Hematopoietic multipotent progenitor cell (in vitro differentiated cells): ENCODE measurements around the gene BCR. TPM values are rescaled to one million over a fixed set of nuclear protein-coding genes. Genes with fewer than 3 reads are reported as not detected.
A peak's percentile ranks its signal among the peaks of the same experiment; 100 is the strongest.

Experiments
- DNase-seq, 3 donors: peaks; one replicate each; pipeline ENCODE4 v3.0.0-alpha.2; 2011 to 2015; ENCODE audit warnings: low read depth in 2 of 3, low spot score in 2 of 3
- total RNA-seq: library from RNA; depleted of rRNA; stranded (reverse); fragments of >200 nt; gene quantifications from one replicate; pipeline ENCODE4 v1.2.3, GENCODE V29; 2012

The BCR gene
- total RNA-seq, 1 donor: 238 TPM

DNA sequence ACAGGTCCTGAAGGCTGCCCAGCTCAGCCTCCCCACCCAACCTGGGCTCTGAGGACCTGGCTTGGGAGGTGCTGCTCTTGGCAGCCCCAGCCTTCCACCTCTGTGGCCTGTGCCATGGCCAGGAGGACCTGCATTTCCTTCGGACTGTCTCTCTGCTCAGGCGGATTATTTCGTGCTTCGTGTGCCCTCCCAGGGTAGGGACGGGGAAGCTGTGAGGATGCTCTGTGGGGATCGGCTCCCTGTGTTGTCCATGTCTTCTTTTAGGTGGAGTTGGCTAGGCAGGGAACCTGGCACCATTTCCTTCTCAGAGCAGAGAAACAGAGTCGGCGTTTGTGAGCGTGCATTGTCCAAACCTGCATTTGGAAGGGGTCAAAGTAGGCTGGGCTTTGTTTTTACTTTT lies 34.1 kb downstream of the BCR start:
- DNase-seq: no peak

DNA sequence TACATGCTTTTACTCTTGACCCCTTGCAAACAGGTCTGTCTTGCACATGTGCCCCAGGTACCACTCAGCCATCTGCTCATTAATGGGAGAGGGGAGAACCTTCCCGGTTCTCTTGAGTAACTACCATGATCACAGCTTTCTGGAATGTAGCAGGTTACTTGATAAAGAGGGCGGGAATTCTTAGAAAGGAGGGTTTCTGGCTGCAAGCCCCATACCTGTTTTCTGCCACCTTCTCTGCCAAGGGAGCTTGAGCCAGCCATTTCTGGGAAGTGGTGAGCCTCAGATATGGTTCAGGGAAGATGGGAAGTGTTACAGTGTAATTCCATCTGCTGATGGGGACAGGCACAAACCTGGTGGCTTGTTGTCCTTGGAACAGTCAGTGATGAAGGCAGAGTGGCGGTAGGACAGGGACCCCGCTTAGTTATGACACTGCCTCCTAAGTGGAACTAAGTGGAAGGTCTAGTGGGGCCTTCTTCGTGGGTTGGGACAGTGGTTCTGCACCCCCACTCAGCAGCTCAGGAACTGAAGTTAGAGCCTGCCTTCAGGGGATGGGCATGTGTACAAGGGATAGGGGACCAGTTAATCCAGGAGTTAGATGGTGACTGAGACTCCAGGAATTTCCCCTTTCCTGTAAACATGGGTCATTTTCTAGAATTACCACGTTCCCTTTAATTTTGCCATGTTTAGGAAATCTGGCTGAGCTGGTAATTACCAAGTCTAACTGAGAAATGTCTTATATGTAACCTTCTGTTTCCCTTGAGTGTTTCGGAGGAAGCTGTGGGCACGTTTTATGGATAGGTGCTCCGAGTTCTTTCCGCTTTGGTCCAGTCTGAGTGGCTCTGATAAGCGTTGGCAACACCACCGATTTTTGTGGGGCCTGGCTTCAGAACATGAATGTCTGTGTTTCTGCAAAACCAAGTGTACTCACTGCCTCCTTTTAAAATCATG lies 35.3 kb downstream of the BCR start:
- DNase-seq: peak in 2 of 3 donors; percentile 94 to 98

DNA sequence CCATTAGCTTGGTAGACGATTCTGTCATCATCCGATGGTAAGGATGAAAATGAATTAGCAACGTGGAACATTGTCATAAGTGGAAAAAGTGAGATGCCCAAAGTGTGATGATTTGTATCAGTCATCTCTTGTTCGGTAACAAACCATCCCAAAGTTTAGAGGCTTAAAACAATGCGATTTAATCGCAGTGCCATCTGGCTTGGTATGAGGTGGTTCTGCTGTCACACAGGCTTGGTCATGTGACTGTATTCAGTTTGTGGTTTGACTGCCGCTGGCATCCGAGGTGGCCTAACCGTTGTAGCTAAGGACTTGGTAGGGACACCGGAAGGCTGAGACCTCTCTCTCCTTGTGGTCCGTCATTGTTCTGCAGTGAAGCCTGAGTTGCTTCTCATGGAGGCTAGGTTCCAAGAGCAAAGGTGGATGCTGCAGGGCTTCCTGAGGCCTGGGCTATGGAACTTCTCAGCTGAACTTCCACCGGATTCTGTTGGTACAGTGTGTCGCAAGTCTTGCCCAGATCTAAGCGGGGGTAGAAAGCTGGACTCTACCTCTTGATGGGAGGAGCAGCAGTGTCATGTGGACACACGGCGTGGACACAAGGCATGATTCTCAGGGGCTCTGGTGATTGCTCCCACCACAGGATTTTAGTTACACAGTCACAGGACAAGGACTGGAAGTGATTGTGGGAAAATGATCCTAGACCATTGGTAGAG lies 36.3 kb downstream of the BCR start:
- DNase-seq: peak in 2 of 3 donors; percentile 73 to 91

DNA sequence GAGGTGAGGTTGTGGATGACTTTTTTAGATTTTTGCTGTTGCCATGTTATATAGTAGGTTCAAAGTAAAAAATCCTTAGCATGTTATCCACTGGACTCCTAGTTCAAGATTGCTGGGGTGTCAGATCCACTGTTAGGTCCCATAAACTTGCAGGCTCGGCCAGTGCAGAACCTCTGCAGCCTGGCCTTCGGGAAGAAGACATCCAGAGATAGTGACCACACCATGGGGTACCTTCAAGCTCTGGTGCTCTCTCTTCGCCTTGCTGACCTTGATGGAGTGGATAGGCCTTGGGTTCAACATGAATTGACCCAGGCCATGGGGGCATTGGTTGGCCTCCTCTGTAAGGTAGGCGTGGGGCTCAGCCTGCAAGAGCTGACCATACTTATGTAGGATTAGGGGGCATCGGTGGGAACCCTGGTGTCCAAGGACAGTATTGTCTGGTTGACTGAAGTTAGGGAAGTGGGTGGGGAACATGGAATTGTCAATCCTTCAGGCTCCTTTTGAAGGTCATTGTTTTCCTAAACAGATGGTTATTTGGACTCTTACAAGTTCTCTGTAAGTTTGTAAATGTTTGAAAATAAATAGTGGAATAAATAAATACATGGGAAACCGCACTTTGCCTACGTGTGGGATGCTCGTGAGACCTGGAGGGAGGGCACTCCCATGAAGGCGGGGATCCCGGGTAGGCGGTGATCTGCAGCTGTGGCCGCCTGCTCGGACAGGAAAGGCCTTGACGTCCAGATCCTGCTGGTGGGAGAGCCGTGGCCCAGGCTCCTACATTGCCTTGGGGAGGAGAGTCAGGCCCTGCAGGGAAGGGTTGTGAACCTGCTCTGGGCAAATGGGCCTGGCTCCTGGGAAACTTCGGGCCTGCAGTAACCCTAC lies 37.1 kb downstream of the BCR start:
- DNase-seq: no peak

DNA sequence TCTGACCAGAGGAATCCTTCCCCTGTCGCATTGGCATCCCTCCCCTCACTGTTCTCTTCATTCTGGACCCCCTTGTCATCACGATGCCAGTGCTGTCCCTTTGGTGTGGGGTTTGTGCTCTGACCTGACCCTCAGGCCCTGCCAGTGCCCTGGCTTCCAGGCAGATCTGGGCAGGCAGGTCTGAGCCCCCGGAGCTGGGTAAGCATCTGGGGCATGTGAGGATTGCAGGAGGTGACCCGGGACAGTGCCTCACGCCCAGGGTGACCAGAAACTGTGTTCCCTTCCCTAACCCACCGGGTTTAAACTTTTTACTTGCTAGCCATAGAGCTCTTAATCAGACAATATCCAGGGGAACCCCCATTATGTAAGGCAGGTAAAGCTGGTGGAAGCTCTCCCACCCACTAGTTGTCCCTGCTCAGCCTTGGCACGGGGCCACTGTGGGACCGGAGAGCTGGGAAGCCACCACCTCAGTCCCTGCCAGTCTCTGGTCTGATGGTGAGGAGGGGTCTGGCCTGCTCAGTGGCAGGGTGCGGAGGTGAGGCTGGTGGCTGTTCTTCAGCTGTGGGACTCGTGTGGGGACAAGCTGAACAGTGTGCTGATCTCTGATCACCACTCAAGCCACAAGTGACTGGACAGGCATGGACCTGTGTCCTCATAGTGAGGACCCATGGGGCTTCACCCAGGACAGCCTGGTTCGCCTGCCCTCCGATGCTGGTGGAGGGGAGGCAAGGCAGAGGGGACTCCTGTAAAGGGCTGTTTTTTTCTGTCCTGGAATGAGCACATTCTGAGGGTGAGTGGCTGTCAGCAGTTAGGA lies 38.0 kb downstream of the BCR start:
- DNase-seq: no peak

DNA sequence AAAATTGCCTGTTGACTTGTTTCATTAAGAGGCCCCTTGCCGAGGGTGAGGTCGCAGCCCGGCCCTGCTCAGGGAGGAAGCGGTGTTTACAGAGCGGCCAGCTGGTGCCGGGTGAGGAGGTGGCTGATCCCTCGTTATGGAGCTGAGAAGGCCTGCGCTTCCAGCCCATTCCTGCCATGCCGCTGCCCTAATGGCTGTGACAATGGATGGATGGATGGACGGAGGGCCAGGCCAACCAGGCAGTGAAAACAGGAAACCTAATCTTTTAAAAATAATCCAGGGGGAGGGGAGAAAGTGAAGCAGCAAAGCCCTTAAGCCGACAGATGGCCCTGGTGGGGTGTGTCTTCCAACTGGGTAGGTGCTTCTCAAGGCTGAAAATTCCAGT lies 38.5 kb downstream of the BCR start:
- peak in 1 of 3 donors; percentile 62 for DNase-seq

DNA sequence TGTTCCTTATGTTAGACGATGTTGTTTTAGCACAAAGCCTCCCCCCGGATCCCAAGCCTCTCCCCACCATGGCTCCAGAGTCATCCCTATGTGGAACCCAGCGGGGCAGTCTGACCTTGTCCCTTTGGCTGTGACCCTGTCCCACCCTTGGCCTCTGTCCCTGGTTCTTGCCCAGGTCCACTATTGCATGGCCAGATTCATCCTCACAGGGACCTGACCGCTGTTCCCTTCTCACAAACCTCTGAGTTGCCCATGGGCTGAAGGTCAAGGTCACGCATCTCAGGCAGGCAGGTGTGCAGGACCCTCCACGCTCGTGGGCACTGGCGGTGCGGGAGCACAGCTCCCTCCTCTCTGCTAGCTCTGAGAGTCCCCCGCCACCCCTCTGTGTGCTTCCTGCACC lies 39.0 kb downstream of the BCR start:
- no peak for DNase-seq

DNA sequence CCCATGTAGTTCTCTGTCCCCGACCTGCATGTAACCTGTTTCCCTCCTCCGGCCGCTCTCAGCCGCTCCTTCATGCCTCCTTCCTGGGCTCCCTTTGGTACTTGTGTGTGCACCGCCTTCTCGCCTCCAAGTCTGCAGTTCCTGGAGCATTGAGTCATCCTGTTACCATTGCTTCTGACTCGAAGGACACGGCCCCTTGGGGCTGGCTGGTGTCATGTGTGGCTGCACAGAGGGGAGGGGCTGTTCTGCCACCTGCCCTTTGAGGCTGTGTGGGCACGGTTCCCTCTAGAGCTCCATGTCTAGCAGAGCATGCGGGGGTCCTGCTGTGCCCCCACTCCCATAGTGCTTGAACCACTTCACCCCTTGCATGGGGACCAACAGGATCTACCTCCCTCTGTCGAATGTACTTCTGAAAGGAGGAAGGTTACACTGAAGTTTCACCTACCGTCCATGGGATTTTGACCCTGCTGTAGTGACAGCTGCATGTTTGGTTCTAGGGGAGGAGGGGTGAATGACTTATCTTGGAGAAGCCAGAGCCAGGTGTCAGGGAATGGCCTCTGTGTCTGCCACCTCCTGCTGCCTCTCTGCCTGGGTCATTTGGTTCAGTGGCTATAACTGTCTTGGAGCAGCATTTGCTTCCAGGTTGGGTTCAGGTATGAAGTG lies 39.6 kb downstream of the BCR start:
- peak in 1 of 3 donors; percentile 50 for DNase-seq

DNA sequence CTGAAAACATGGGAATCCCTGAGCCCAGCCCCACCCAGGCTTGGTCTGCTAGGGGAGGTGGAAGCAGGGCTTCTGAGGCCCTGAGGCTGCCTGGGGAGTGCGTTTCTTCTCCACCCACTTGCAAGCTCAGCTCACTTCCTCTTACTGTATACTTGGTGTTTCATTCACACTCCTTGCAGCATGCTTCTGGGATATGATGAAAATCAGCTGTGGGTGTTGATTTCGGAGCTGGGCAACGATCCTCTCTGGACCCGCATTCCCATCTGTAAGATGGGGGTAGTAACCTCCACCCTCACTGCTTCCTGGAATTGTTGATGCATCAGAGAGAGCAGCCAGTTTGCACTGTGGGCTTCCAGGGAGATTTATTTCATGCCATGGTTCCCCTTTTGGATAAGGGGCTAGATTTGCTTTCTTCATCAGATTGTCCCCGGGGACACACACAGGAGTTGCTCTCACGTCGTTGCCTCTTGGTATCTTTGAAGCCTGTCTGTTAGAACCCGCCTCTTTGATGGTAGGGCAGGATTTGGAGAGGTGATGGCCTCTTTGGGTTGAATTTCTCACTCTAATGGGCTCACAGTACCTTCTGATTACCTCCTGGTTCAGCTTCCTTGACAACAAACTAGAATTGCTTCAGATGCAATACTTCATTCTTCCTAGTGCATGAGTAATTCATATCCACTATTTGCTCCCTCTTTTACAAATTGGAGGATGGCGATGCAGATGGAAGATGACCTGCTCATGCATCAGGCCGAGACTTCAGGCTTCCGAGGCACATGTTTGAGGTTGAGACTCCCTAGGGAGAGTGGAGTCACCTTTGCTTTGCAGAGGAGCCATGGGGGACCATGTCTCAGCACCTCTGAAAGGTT lies 40.4 kb downstream of the BCR start:
- DNase-seq: peak in 1 of 3 donors; percentile 52

DNA sequence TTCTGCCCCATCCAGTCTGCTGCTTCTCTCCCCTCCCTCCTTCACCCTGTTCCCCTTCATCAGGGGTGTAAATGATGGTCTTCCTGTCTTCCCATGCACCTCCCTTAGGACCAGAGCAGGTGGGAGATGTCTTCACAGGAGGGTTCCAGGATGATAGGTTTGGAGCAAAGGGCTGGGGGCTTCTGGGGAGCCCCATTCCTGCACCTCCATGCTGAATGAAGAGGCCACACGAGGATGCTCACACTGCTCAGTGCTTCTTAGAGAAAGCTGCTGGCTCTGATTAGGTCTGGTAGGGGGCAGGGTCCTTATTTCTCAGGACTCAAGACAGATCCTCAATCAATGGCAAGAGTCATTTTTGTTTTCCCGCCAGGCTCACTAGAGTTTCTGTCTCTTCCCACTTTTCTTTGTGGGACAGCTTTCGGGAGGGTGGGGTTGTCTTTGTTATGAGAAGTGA lies 41.1 kb downstream of the BCR start:
- no peak for DNase-seq

DNA sequence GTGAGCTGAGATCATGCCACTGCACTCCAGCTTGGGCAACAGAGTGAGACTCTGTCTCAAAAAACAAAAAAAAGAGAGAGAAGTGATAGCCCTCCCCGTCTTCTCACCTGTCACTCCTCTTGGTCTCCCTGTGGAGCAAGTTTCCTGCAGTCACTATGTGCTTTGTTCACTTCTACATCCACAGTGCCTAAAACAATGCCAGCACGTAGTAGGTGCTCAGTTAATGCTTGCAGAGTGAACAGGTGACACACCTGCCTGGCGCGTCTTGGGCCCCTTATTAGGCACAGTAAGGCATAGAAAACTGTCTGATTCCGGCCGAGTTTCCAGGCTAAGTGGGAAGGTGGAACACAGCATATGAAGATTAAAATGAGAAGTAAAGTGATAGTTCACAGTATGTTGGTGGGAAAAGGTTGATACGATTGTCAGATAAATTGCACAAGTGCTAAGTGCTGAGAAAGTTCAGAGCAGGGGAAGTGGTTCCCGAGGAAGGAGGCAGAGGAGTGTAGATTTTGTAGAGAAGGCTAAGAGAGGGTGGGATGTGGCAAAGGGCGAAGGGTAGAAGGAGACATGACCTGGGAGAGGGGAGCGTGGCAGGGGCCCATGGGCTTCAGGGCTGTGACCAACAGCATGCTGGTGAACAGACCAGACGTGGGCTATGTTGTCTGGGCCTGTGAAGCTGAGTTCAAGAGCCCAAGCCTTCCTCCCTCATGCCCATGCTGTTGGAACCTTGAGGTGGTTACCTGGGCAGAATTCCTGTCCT lies 41.9 kb downstream of the BCR start:
- DNase-seq: no peak

DNA sequence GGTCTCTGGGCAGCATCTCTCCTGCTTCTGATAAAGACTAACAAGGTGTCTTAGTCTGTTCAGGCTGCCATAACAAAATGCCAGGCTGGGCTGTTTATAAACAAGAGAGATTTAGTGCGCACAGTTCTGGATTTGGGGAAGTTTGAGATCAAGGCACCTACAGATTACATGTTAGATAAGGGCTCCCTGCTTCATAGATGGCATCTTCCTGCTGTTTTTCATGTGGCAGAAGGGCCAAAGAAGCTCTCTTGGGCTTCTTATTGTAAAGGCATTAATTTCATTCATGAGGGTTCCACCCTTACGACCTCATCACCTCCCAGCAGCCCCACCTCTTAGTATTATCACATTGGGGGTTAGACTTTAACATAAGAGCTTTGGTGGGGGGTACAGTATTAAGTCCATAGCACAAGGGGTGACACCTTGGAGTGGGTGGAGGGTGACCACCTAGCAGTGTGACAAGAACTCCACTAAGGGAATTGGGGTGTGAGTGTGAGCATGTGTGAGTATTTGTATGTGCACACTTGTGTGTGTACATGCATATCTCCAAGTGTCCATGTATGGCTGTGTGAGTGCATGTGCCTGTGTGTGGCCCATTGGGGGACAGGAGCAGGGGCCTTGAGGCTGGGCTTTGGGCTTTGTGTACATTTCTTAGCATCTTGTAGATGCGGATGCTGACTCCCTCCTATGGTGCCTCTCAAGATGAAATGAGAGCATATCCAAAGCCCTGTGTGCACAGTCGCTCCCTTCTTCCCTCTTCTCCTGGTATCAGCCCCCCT lies 42.7 kb downstream of the BCR start:
- no peak for DNase-seq

DNA sequence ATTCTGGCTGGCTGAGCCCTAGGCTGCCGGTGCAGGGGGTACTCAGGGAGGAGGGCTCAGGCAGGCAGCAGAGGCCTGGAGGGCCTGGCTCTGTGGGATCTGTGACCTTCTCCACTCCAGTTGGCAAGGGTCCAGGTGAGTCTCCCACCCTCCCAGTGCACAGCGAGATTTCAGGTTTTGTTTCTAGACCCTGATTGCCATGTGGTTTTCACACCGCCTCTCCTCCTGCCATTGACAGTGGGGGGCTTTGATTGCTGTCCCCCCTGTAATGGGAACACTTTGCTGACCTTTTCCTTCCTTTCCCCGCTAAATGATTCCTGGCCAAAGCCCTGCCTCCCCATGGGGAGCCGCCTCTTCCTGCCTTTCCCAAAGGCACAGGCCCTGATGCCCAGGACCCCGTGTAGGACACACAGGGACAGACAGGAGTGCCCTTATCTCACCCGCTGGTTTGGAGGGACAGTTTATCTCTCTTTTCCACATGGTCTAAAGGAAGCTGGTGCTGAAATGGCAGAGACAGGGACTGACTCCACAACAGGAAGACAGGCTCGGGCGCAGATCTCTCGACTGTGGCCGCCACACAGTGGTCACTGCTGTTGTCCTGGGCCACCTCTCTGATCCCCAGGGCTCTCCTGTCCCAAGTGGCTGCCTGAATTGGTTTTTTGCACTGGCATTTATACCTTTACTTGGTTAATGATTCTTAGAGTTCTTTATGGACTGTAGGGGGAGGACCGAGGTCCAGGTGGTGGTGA lies 43.4 kb downstream of the BCR start:
- DNase-seq: no peak

DNA sequence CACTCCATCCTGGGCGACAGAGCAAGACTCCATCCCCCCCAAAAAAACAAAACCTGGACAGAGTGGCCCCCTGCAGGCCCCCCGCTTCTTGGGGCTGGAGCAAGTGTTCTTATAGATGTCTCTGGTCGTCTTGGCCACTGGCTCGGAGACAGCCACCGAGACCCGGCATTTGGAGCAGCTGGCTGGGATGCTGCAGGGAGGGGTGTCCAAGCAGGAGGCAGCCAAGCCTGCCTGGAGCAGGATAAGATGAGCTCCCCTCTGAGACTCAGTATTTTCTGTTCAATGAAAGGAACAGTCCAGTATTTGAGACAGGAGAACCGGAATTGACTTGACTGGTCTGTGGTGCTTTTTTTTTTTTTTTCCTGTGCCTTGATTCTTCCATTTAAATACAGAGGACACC lies 44.5 kb downstream of the BCR start:
- no peak for DNase-seq

DNA sequence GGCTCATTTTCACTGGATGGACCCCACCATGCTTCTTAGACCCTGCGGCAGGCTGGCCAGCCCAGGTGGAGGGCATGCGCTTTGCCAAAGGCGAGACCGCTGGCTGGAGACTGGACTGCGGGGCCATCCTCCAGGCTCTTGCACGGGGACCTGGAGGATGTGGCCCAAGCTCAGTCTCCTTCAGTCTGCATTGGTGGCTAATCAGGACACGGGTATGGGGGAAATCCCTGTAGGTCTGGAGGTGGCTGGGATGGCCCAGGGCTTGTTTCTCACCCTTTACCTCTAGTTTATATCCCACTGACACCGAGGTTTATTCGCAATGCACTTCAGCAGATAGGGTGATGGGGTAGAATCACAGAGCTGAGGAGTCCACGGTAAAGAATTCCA lies 45.0 kb downstream of the BCR start:
- no peak for DNase-seq

DNA sequence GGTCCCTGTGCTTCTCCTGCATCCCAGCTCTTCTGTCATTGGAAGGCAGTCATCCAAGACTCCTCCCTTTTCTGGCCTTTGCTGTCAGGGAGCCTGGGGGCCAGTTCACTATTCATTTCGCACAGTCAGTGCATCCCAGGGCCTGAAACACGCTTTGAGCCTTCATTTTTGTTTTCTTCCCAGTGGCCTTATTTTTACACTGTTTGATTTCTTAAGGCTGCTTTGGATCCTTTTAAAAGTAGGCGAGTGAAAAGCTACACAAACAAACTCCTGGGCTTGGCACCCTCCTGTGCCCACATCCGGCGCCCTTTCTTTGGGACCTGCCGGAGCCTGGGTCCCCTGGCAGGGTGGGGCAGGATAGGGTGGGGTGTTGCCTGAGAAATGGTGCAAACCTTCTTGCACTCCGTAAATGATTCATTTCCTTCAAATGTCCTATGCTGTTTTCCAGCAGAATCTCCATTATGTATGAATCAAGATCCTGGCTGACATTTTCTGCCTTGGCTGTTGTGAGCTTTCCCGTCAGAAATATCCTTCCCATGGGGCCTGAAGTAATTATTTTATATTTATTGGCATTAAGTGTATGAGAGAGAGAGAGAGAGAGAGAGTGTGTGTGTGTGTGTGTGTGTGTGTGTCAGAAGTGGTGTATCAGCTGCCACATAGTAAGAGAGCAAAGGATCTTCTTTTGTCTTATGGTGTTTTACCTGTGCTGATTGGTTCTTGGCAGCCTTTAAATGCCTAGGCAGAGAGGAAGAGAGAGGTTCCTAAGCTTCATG lies 45.6 kb downstream of the BCR start:
- no peak for DNase-seq
